Neural cell (in vitro differentiated cells): ENCODE data around the gene ZNF407.

Experiments used
- EZH2 ChIP-seq: fragments of 200-600, 300-800 bp; shearing (Covaris generic), sonication (generic); IDR thresholded peaks from 2 replicates; pipeline ENCODE4 v1.6.1; 2014; ENCODE audit warnings: antibody characterized with exemption, low read length, borderline replicate concordance, mild to moderate bottlenecking; ENCODE audit not compliant: insufficient read depth, poor library complexity, severe bottlenecking
- RAD21 ChIP-seq: fragments of 450-650 bp; conservative IDR thresholded peaks from 2 replicates; pipeline ENCODE4 v1.6.1; 2014; ENCODE audit warnings: antibody characterized with exemption, mild to moderate bottlenecking, moderate library complexity
- SMC3 ChIP-seq: fragments of 450-650 bp; conservative IDR thresholded peaks from 2 replicates; pipeline ENCODE4 v1.6.1; 2014; ENCODE audit warnings: antibody characterized with exemption, mild to moderate bottlenecking, moderate library complexity; ENCODE audit not compliant: poor library complexity
- TF ChIP-seq, protein P1 (sequence below): fragments of 450-650 bp; IDR thresholded peaks from 2 replicates; pipeline ENCODE4 v1.5.1; 2014; ENCODE audit warnings: antibody characterized with exemption, mild to moderate bottlenecking, moderate library complexity; ENCODE audit not compliant: poor library complexity, severe bottlenecking
- TF ChIP-seq, protein P2 (sequence below): IDR thresholded peaks from 2 replicates; pipeline ENCODE4 v1.6.1; 2012; ENCODE audit warnings: borderline replicate concordance

DNA sequence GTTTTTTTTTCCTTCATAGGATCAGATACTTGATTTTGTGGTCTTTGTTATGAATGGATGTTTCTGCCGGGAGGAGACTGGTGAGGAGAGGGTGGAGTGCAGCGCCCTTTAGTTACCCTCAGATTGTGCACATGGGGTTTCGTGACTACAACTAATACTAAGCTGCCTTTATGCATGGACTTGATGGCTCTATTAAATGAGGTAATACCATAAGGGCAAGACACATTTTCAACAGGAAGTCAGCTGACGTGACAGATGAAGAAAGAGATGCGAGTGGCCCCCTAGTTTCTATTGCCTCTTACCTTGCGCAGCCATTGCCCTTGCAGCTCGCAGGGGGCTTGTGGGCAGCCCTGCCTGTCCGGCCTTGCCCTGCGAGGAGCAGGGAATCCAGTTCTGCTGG is 24.4 kb downstream of the ZNF407 start:
- TF ChIP-seq, protein P1, sequence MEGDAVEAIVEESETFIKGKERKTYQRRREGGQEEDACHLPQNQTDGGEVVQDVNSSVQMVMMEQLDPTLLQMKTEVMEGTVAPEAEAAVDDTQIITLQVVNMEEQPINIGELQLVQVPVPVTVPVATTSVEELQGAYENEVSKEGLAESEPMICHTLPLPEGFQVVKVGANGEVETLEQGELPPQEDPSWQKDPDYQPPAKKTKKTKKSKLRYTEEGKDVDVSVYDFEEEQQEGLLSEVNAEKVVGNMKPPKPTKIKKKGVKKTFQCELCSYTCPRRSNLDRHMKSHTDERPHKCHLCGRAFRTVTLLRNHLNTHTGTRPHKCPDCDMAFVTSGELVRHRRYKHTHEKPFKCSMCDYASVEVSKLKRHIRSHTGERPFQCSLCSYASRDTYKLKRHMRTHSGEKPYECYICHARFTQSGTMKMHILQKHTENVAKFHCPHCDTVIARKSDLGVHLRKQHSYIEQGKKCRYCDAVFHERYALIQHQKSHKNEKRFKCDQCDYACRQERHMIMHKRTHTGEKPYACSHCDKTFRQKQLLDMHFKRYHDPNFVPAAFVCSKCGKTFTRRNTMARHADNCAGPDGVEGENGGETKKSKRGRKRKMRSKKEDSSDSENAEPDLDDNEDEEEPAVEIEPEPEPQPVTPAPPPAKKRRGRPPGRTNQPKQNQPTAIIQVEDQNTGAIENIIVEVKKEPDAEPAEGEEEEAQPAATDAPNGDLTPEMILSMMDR = no peak
- no peak for TF ChIP-seq EZH2
- no peak for TF ChIP-seq RAD21
- TF ChIP-seq, protein P2, sequence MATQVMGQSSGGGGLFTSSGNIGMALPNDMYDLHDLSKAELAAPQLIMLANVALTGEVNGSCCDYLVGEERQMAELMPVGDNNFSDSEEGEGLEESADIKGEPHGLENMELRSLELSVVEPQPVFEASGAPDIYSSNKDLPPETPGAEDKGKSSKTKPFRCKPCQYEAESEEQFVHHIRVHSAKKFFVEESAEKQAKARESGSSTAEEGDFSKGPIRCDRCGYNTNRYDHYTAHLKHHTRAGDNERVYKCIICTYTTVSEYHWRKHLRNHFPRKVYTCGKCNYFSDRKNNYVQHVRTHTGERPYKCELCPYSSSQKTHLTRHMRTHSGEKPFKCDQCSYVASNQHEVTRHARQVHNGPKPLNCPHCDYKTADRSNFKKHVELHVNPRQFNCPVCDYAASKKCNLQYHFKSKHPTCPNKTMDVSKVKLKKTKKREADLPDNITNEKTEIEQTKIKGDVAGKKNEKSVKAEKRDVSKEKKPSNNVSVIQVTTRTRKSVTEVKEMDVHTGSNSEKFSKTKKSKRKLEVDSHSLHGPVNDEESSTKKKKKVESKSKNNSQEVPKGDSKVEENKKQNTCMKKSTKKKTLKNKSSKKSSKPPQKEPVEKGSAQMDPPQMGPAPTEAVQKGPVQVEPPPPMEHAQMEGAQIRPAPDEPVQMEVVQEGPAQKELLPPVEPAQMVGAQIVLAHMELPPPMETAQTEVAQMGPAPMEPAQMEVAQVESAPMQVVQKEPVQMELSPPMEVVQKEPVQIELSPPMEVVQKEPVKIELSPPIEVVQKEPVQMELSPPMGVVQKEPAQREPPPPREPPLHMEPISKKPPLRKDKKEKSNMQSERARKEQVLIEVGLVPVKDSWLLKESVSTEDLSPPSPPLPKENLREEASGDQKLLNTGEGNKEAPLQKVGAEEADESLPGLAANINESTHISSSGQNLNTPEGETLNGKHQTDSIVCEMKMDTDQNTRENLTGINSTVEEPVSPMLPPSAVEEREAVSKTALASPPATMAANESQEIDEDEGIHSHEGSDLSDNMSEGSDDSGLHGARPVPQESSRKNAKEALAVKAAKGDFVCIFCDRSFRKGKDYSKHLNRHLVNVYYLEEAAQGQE = no peak
- no peak for TF ChIP-seq SMC3
